NB4 (cell line): Measurements from ENCODE around the gene HLA-B.

ENCODE experiments used
- MYC ChIP-seq: IDR thresholded peaks from 2 replicates; pipeline ENCODE4 v1.6.1; 2011; ENCODE audit warnings: low read depth, low read length
- POLR2A ChIP-seq: IDR thresholded peaks from 2 replicates; pipeline ENCODE4 v1.6.1; 2011; ENCODE audit warnings: mild to moderate bottlenecking; ENCODE audit not compliant: insufficient read length; ENCODE audit errors: extremely low read depth
- TF ChIP-seq, protein P1 (sequence below): IDR thresholded peaks from 2 replicates; pipeline ENCODE4 v1.6.1; 2011; ENCODE audit warnings: low read depth, low read length
- TF ChIP-seq, protein P2 (sequence below): IDR thresholded peaks from one replicate; pipeline ENCODE4 v1.5.1; 2012; ENCODE audit warnings: low read depth, low read length

DNA sequence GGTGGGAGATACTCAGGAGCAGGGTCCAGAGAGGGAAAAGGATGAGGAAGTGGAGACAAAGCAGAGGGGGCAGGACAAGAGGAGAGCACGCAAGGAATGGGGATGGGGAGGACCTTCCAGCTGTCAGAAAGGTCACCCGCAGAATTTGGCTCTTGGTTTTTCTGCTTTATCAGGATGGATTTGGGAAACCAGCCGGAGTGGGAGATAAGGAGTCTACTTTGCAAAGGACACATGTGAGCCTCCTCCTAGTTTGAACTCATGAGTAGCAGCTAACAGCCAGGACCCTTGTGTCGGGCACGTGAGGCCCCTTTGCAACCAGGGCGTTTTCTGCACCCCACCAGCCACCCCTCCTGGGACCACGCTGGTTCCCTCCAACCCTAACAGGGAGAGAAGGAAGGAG, 38.9 kb upstream of the HLA-B start:
- TF ChIP-seq, protein P1, sequence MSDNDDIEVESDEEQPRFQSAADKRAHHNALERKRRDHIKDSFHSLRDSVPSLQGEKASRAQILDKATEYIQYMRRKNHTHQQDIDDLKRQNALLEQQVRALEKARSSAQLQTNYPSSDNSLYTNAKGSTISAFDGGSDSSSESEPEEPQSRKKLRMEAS, result no peak
- TF ChIP-seq, protein P2, sequence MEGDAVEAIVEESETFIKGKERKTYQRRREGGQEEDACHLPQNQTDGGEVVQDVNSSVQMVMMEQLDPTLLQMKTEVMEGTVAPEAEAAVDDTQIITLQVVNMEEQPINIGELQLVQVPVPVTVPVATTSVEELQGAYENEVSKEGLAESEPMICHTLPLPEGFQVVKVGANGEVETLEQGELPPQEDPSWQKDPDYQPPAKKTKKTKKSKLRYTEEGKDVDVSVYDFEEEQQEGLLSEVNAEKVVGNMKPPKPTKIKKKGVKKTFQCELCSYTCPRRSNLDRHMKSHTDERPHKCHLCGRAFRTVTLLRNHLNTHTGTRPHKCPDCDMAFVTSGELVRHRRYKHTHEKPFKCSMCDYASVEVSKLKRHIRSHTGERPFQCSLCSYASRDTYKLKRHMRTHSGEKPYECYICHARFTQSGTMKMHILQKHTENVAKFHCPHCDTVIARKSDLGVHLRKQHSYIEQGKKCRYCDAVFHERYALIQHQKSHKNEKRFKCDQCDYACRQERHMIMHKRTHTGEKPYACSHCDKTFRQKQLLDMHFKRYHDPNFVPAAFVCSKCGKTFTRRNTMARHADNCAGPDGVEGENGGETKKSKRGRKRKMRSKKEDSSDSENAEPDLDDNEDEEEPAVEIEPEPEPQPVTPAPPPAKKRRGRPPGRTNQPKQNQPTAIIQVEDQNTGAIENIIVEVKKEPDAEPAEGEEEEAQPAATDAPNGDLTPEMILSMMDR, result no peak
- TF ChIP-seq POLR2A, result no peak
- no peak for TF ChIP-seq MYC
